ENCODE data around the gene METTL1.

Gene METTL1

DNA sequence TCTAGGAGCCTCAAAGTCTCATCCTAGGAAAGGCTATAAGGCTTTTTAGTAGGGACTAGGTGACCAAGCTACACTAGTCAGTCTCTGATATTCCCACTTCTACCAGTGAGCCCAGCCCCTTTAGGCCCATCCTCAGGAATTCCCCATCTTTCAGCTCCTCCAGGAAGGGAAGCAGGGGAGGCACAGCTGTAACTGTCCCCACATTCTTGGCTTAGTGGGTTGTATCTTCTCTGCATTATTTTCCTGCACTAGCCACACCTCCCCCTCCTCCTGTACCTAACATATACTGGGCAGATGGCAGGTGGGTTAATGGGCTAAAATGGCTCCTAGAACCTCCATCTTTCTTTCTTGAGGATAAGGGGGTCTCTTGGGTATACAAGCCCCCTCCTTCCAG, 4.6 kb downstream of the METTL1 start:
- peak overlapping the region; percentile 87 for H3K4me3 Mint-ChIP-seq

DNA sequence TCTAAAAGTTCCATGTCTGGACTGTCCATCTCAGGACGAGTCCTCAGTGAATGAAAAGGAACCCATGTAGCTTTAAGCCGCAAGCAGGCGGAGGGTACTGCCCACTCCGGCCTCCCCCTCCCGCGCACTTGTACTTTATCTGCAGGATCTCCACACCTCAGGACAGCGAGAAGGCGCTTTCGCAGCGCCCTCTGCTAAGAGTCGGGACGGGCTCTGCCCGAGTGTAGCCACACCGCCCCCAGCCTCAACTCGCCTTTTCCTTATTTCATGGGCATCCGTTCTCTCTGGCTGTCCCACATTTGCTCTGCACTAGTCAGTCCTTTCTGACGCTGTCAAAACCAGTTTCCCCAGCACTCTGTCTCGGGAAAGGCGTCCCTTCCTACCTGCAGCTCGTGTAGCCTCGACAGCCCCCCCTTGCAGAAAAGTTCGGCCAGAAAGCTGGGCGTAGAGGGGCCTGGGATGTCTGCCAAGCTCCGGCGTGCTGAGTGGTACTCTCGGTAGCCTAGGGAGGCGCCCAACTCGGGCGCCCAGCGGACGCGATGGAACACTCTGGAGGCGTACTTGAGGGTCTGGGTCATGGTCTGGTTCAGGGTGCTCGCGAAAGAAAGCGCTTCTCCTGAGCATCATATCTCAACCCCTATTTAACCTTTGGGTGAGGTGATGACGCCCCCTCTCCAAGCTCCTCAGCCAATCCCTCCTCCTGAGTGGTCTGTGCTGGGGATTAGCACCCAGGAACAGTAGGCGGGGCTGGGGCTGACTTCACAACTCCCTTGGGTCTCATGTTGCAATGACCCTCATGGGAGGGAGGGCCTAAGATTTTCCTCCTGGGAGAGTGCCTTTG, 5.2 kb downstream of the METTL1 start, which contains the start of gene CYP27B1:
Gene CYP27B1 (minus strand): TSS at position 615 of the 841 bp plus-strand sequence. CDS start 37 bp downstream, at position 578.
- Mint-ChIP-seq H3K9me3 (no peaks in the 10 kb centered on the region), H3K27me3 (peaks cover 7% of the 10 kb centered on the region), H3K4me1 (peaks cover 54% of the 10 kb centered on the region), H3K4me3 (peak within 1 kb of the TSS; percentile 87), H3K27ac (peak within 1 kb of the TSS; percentile 67), H3K36me3 (ENCODE audit: low read depth) (peaks cover 53% of the 10 kb centered on the region)
- peak; percentile 33 for ATAC-seq
- DNase-seq, result no peak

More for the DNA sequence above, 4.6 kb downstream of the METTL1 start:
- ATAC-seq (no peak), DNase-seq (no peak)
- peaks cover 53% of the 10 kb centered on the region for H3K36me3 Mint-ChIP-seq (ENCODE audit: low read depth)
- H3K9me3 Mint-ChIP-seq, result no peaks in the 10 kb centered on the region
- H3K27me3 Mint-ChIP-seq, result peaks cover 7% of the 10 kb centered on the region
- peaks cover 57% of the 10 kb centered on the region for H3K4me1 Mint-ChIP-seq
- no peak overlapping the region for H3K27ac Mint-ChIP-seq

DNA sequence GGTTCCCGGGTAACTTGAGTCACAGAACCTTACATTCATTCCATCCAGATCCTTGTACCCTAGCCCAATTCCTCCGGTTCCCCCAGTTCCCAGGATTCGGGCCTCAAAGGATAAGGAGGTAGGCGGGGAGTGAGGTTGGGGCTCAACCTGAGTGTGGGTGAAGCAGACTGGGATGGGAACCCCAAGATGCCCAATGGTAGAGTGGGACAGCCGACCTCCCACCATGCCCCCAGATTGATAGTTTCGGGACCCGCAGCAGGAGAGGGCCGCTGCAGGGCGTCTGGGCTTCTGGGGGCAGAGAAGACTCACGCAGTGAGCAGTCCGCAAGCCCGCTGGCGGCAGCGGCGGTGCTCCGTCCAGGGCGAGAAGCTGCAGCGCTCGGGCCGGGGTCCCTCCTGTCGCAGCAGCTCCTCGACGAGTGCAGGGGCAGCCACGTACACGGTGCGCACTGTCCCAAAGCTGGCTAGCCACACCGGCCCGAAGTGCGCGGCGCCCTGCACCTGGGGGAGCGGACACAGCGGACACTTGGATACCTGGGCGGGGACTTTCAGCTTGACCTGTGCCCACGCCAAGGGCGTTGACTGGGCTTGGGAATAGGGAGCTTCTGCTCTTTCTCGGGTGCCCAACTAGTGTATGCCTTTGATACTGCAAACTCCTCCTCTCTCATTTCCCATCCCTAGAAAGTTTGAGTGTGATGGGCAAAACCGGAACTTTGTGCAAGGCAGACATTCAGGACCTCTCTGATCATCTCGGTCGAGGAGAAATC, 6.0 kb downstream of the METTL1 start:
- Mint-ChIP-seq H3K4me1 (peaks cover 48% of the 10 kb centered on the region), H3K4me3 (peak overlapping the region; percentile 87), H3K36me3 (ENCODE audit: low read depth) (peaks cover 51% of the 10 kb centered on the region)

DNA sequence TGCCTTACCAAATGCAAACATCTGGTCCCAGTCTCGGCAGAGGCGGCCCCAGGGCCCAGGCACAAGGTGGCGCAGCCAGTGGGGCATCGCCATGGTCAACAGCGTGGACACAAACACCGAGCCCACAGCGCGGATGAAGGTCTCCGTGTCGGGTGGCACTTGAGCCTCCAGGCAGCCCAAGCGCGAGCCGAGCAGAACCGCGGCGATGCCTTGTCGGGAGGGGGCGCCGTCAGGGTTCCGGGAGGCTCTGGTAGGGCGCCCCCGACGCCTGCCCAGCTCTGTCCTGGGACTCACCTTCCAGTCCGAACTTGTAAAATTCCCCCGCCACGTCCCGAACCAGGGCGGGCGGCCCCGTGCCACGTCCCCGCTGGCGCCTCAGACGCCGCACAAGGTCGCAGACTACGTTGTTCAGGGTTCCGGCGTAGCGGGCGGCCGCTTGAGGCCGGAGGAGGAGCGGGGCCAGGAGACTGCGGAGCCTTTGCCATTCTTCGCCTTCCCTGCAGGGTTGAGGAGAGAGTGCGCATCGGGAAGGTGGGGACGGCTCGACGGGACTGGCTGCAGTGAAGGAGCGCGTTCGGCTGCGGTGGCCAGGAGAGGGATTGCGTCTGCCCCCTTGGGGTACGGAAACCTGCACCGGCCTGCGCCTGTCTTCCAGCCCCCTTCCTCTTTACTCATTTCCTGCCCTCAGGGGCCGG, 6.8 kb downstream of the METTL1 start:
- Mint-ChIP-seq H3K27ac (peak overlapping the region; percentile 85), H3K4me3 (peak overlapping the region; percentile 87), H3K9me3 (no peaks in the 10 kb centered on the region), H3K36me3 (ENCODE audit: low read depth) (peaks cover 47% of the 10 kb centered on the region), H3K27me3 (peaks cover 7% of the 10 kb centered on the region), H3K4me1 (peaks cover 43% of the 10 kb centered on the region)
- DNase-seq, result peak; percentile 67
- peak; percentile 63 for ATAC-seq

More for the DNA sequence above, 6.0 kb downstream of the METTL1 start:
- Mint-ChIP-seq H3K9me3 (no peaks in the 10 kb centered on the region), H3K27ac (peak overlapping the region; percentile 85), H3K27me3 (peaks cover 7% of the 10 kb centered on the region)
- ATAC-seq (peak; percentile 18), DNase-seq (no peak)

DNA sequence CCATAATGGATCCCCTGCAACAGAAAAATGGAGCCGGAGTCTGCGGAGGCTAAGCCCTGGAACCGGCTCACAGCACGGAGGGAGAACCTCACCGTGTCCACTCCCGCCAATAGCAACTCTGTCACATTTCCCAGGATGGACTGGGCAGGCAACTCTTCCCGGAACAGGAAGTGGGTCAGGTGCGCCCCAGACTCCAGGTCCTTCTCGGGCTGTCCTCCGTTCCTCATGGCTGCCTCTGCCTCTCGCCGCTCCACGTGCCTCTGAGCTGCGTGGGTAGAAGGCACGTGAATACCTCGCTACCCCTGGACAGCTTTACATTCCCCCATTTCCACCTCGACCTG, 7.3 kb downstream of the METTL1 start:
- peak overlapping the region; percentile 87 for H3K4me3 Mint-ChIP-seq
- H3K4me1 Mint-ChIP-seq, result peaks cover 41% of the 10 kb centered on the region
- no peak for DNase-seq
- H3K36me3 Mint-ChIP-seq (ENCODE audit: low read depth), result peaks cover 43% of the 10 kb centered on the region
- peaks cover 7% of the 10 kb centered on the region for H3K27me3 Mint-ChIP-seq
- no peak for ATAC-seq
- H3K9me3 Mint-ChIP-seq, result no peaks in the 10 kb centered on the region
- H3K27ac Mint-ChIP-seq, result peak overlapping the region; percentile 85

DNA sequence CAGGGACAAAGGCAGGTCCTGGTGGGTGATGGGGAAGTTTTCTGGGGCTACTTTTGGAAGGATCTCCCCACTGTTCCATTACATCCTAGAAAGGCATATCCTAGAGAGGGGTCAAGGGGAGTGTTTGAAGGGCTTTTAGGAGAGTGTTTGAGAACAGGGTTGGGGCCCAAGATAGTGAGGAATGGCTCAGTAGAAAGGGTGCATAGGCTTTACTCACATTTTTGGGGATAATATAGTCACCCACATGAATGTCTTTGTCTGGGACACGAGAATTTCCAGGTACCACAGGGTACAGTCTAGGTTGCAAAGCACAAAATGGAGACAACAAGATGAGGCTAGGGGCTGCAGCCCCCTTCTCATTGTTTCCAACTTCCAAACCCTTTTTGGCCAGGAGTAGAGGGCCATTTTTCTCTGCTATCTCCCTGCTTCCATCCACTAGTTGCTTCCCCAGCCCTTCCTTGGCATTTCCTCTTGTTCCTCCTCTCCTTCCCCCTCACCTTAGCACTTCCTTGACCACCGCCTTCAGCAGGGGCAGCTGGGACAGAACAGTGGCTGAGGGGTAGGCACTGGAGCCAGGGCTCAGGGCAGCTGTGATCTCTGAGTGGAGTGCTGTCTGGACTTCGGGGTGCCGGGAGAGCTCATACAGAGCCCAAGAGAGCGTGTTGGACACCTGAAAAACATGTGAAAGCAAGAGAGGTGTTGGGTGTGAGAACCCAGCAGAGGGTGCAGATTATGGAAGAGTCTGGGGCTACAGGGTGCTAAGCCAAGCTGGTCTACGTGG, 7.8 kb downstream of the METTL1 start:
- DNase-seq (no peak), ATAC-seq (no peak)
- H3K27ac Mint-ChIP-seq, result peak overlapping the region; percentile 85
- H3K4me1 Mint-ChIP-seq, result peaks cover 46% of the 10 kb centered on the region
- peaks cover 43% of the 10 kb centered on the region for H3K36me3 Mint-ChIP-seq (ENCODE audit: low read depth)
- peak overlapping the region; percentile 87 for H3K4me3 Mint-ChIP-seq
- H3K27me3 Mint-ChIP-seq, result peaks cover 7% of the 10 kb centered on the region
- H3K9me3 Mint-ChIP-seq, result no peaks in the 10 kb centered on the region

DNA sequence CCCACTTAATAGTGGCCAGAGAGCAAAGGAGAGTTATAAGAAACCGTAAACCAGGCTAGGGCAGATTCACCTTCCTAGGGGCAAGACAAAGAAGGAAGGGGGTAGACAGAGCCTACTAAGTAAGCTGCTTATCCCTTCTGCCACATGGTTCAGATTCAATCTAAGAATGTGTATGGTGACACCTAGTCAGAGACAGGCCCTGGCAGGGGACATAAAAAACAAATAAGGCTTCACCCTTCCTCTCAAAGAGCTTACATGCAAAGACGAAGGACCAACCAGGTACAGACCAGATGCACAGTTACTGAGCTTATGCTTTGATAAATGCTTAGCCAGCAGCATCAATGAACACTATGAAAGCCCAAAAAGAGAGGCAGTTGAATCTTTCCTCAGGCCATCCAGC, 9.4 kb downstream of the METTL1 start:
- Mint-ChIP-seq H3K4me3 (no peak overlapping the region), H3K4me1 (peaks cover 45% of the 10 kb centered on the region), H3K9me3 (no peaks in the 10 kb centered on the region), H3K27ac (no peak overlapping the region), H3K27me3 (peaks cover 7% of the 10 kb centered on the region), H3K36me3 (ENCODE audit: low read depth) (peaks cover 39% of the 10 kb centered on the region)
- ATAC-seq (no peak), DNase-seq (no peak)

DNA sequence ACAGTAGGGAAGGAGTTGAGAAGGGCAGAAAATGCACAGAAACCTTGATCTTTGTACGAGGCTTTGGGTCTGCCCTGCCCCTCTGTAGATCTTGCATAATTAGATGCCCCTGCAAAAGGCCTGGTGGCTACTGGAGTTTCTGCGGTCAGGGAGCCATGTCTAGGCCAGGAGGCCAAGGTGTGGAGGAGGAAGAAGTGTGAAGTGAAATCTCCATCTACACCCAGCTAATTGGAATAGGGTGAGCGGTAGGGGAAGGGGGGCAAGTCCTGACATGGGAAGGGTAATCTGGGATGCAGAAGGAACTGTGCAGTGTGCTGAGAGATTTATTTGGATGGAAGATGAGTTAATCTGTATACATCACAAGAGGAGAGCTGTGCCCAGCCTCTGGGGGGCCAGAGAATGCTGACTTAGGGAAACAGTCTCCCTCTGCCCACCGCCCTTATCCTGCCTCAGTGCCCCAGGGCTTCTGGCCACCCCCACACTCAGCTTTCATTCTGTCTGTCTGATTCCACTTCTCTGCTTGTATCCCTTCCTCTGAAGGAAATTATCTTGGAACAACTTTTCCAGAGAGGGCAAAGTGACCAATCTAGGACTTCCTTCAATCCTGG, 10.4 kb downstream of the METTL1 start:
- DNase-seq, result no peak
- H3K4me1 Mint-ChIP-seq, result peaks cover 42% of the 10 kb centered on the region
- peaks cover 39% of the 10 kb centered on the region for H3K36me3 Mint-ChIP-seq (ENCODE audit: low read depth)
- H3K9me3 Mint-ChIP-seq, result no peaks in the 10 kb centered on the region
- H3K27ac Mint-ChIP-seq, result no peak overlapping the region
- peaks cover 5% of the 10 kb centered on the region for H3K27me3 Mint-ChIP-seq
- H3K4me3 Mint-ChIP-seq, result no peak overlapping the region
- ATAC-seq, result no peak

DNA sequence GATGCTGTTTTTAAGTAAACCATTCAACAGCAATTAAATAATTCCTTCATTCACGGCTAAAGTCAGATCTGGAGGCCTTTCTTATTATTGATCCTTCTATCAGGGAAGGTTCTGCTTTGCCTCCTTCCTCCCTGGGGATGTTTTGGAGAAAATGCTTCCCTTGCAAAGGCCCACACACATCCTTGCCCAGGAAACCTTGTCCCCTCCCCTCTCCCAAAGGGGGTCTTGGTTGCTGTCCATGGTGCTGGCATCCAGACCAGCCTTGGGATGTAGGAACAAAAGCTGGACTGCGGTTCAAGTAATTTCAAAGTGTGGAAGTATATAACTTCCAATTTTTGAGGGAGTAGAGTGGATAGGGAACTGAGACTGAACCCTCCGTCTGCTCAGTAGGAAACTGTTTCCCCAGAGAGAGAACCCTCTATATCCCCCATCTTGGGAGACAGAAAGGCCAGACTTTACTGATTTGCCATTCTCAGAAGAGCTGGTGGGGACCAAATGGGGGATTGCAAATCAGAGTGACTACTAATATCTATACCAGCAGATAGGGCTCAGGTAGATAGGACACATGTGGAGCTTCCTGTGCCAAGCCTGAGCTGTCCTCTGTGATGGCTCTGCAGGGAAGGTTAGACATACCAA, 11.4 kb downstream of the METTL1 start:
- Mint-ChIP-seq H3K27ac (no peak overlapping the region), H3K9me3 (no peaks in the 10 kb centered on the region), H3K27me3 (peaks cover 1% of the 10 kb centered on the region), H3K4me3 (no peak overlapping the region), H3K4me1 (peaks cover 39% of the 10 kb centered on the region), H3K36me3 (ENCODE audit: low read depth) (peaks cover 39% of the 10 kb centered on the region)
- ATAC-seq, result no peak
- DNase-seq, result no peak

DNA sequence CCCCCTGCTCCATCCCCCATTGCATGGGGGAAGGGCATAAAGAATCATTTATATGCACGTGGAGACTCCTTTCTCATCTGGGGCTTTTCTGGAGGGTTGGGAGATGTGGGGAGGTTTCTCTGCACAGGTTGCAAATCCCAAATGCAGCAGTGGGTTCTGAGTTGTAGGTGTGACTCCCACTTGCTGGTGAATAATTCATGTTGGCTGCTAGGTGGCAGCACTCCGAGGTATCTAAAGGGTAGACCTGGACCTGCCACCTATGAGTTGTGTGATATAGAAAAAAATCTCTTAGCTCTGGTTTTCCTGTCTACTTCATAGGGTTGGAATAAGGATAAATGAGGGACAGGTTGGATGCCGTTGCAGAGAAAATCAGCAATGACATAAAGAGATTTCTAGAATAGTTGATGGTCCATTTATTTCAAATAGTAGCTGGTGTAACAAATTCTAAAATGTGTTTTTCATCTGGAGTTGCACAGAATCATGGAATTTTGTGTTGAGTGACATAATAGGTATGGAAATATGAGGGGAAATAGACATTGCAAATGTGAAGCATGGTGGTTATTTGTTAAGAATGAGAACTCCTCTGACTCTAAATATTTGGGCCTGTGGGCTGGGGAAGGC, 12.4 kb downstream of the METTL1 start:
- ATAC-seq, result peak; percentile 24

DNA sequence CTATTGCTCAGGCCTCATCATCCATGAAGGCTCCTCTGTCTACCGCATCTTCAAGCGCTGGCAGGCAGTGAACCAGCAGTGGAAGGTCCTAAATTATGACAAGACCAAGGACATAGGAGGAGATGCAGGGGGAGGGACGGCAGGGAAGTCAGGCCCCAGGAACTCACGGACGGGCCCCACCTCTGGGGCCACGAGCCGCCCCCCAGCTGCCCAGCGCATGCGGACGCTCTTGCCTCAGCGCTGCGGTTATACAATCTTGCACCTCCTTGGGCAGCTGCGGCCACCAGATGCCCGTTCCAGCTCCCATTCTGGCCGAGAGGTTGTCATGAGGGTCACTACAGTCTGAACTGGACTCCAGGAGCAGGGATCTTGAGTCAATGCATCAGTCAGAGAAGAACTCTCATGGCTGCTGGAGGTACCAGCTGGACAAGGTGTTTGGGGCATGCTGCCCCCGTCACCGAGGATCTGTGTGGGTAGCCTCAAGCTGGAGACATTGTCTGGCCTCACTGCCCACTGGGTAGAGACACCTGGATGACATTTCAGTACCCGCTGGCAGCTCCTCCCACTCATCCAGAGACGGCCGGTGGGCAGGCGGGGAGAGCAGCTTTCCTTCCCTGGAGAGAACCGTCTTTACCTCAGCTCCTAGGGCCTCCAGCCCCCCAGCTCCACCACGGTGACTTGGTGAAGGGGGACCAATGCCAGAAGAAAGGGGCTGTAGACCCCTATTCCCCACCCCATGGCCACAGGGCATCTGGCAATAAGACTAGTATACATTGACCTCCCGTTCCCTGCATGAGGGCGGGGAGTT, 13.1 kb downstream of the METTL1 start:
- no peak for DNase-seq
- no peak for ATAC-seq
- Mint-ChIP-seq H3K4me3 (no peak overlapping the region), H3K27me3 (no peaks in the 10 kb centered on the region), H3K4me1 (peaks cover 34% of the 10 kb centered on the region), H3K9me3 (no peaks in the 10 kb centered on the region), H3K27ac (no peak overlapping the region), H3K36me3 (ENCODE audit: low read depth) (peaks cover 28% of the 10 kb centered on the region)

More for the DNA sequence above, 12.4 kb downstream of the METTL1 start:
- Mint-ChIP-seq H3K27ac (no peak overlapping the region), H3K4me3 (no peak overlapping the region), H3K4me1 (peaks cover 34% of the 10 kb centered on the region), H3K36me3 (ENCODE audit: low read depth) (peaks cover 35% of the 10 kb centered on the region), H3K9me3 (no peaks in the 10 kb centered on the region), H3K27me3 (no peaks in the 10 kb centered on the region)
- DNase-seq, result no peak

DNA sequence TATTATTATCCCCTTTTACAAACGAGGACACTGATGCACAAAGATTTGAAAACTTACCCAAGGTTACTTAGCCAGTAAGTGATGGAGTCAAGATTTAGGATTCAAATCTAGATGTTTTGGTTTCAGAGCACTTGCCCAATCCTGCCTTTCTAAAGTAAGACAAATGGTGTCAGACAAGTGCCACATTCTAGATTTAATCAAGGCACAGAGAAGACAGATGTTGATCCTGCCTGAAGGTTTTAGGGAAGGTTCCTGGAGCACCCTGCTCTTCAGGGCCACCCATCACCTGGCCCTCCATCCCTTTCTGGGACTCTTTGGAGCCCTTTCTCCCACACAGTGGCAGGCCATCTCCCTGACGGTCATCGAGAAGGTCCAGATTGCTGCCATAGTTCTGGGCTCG, 14.1 kb downstream of the METTL1 start:
- ATAC-seq (no peak), DNase-seq (no peak)
- Mint-ChIP-seq H3K27ac (no peak overlapping the region), H3K36me3 (ENCODE audit: low read depth) (peaks cover 19% of the 10 kb centered on the region), H3K9me3 (no peaks in the 10 kb centered on the region), H3K27me3 (no peaks in the 10 kb centered on the region), H3K4me1 (peaks cover 41% of the 10 kb centered on the region), H3K4me3 (no peak overlapping the region)
